B cell (primary cell): ENCODE data around the gene RAD51B. TPM values are rescaled to one million over a fixed set of nuclear protein-coding genes. Genes with fewer than 3 reads are reported as not detected.

ENCODE experiments used
- ATAC-seq: fragments of 200-7000 bp; cut with Tn5 transposase; one replicate; pipeline ENCODE4 v1.10.0; 2021; ENCODE audit warnings: low read depth, mild to moderate bottlenecking, moderate number of reproducible peaks, moderate library complexity
- CTCF ChIA-PET: fragments of 350-600 bp; sonication (Branson Sonifier 250); formaldehyde crosslinking; loops from one replicate; lab custom pipeline; 2021; ENCODE audit warnings: antibody characterized with exemption, inconsistent platforms; lab: Charles Lee
- POLR2A ChIA-PET: fragments of 350-600 bp; sonication (Branson Sonifier 250); formaldehyde crosslinking; loops from one replicate; lab custom pipeline; 2021; ENCODE audit warnings: antibody characterized with exemption; lab: Charles Lee
- DNase-seq: peaks from one replicate; pipeline ENCODE4 v3.0.0; 2013
- H2AFZ ChIP-seq: 2 replicates; pipeline ENCODE4 v1.6.1; 2012; ENCODE audit warnings: mild to moderate bottlenecking, low read depth, low read length; ENCODE audit not compliant: insufficient read depth, poor library complexity, severe bottlenecking
- H3K27ac ChIP-seq, 2 donors: 1 replicate in 1 of 2; 2 replicates in 1 of 2; pipeline ENCODE4 v1.5.1; 2012 to 2013; ENCODE audit warnings: low read length in 2 of 2, mild to moderate bottlenecking in 2 of 2, moderate library complexity in 1 of 2
- H3K27me3 ChIP-seq, 4 experiments: fragments of 200-600 bp in 1 of 4; sonication (generic) in 1 of 4; replicated peaks in 1 of 4; 1 replicate in 2 of 4; 2 replicates in 2 of 4; pipeline versions ENCODE4 v1.6.1 to v1.7.0; 2013 to 2016; ENCODE audit warnings: low read length in 3 of 4, mild to moderate bottlenecking in 2 of 4, mixed read lengths in 1 of 4, moderate library complexity in 1 of 4; ENCODE audit not compliant: insufficient read depth in 4 of 4, control insufficient read depth in 3 of 4; ENCODE audit errors: control extremely low read depth in 1 of 4
- H3K36me3 ChIP-seq, 2 experiments: replicated peaks in 1 of 2; 1 replicate in 1 of 2; 2 replicates in 1 of 2; pipeline versions ENCODE4 v1.6.1 to v1.7.1; 2013; ENCODE audit warnings: low read length in 1 of 2; ENCODE audit not compliant: insufficient read depth in 2 of 2, control insufficient read depth in 1 of 2; ENCODE audit errors: control extremely low read depth in 1 of 2, extremely low read depth in 1 of 2
- H3K4me1 ChIP-seq, 2 donors: fragments of 200-600 bp in 1 of 2; sonication (generic) in 1 of 2; 1 replicate in 1 of 2; 2 replicates in 1 of 2; pipeline versions ENCODE4 v1.5.1 to v1.6.1; 2013 to 2017; ENCODE audit warnings: low read length in 2 of 2; ENCODE audit not compliant: control insufficient read depth in 2 of 2, insufficient read depth in 2 of 2
- H3K4me2 ChIP-seq: replicated peaks from 2 replicates; pipeline ENCODE3; 2012; ENCODE audit warnings: mild to moderate bottlenecking, low read depth, low read length; ENCODE audit not compliant: poor library complexity, severe bottlenecking
- H3K4me3 ChIP-seq, 5 experiments: fragments of 200-600 bp in 1 of 5; sonication (generic) in 1 of 5; 1 replicate in 3 of 5; 2 replicates in 2 of 5; pipeline versions ENCODE4 v1.5.1 to v1.7.0; 2011 to 2016; ENCODE audit warnings: low read length in 4 of 5, mild to moderate bottlenecking in 4 of 5, low read depth in 2 of 5, control low read depth in 1 of 5, moderate library complexity in 1 of 5; ENCODE audit not compliant: insufficient read depth in 1 of 5; ENCODE audit errors: control extremely low read depth in 1 of 5, extremely low read depth in 1 of 5
- H3K79me2 ChIP-seq: fragments of 200-600 bp; sonication (generic); one replicate; pipeline ENCODE4 v1.6.0; 2016; ENCODE audit warnings: low read length; ENCODE audit not compliant: control insufficient read depth, insufficient read depth
- H3K9ac ChIP-seq: fragments of 200-600 bp; sonication (generic); 2 replicates; pipeline ENCODE4 v1.6.1; 2017; ENCODE audit warnings: mild to moderate bottlenecking, low read length, moderate library complexity
- H3K9me3 ChIP-seq, 3 donors: one replicate each; pipeline versions ENCODE4 v1.6.1 to v1.7.1; 2013; ENCODE audit warnings: low read length in 2 of 3; ENCODE audit not compliant: control insufficient read depth in 2 of 3, insufficient read depth in 1 of 3; ENCODE audit errors: control extremely low read depth in 1 of 3
- H4K20me1 ChIP-seq: 2 replicates; pipeline ENCODE4 v1.6.0; 2012; ENCODE audit warnings: mild to moderate bottlenecking, low read length; ENCODE audit not compliant: insufficient read depth, control insufficient read depth, poor library complexity, severe bottlenecking
- H3K27ac Mint-ChIP-seq: one replicate; pipeline ENCODE4 v1.8.0; 2021; ENCODE audit warnings: mixed read lengths
- H3K27me3 Mint-ChIP-seq: one replicate; pipeline ENCODE4 v1.8.0; 2021; ENCODE audit warnings: mixed read lengths
- H3K4me1 Mint-ChIP-seq: one replicate; pipeline ENCODE4 v1.8.0; 2021; ENCODE audit warnings: mixed read lengths
- H3K4me3 Mint-ChIP-seq: one replicate; pipeline ENCODE4 v1.8.0; 2021; ENCODE audit warnings: mixed read lengths
- H3K9me3 Mint-ChIP-seq: one replicate; pipeline ENCODE4 v1.8.0; 2022; ENCODE audit warnings: mixed read lengths; ENCODE audit not compliant: insufficient read depth
- CTCF ChIP-seq: fragments of 200-600 bp; IDR thresholded peaks from one replicate; pipeline ENCODE4 v1.8.0; 2022; ENCODE audit warnings: antibody characterized with exemption, mild to moderate bottlenecking
- EZH2 ChIP-seq: IDR thresholded peaks from 2 replicates; pipeline ENCODE4 v1.6.1; 2012; ENCODE audit warnings: borderline replicate concordance, low read depth, mild to moderate bottlenecking, moderate library complexity, low read length; ENCODE audit not compliant: insufficient read depth, poor library complexity, severe bottlenecking
- WGBS: methylation state at CpG from one replicate; pipeline ENCODE4 v1.1.5; 2013; ENCODE audit warnings: missing lambda C conversion rate; ENCODE audit not compliant: insufficient coverage; 5-methylcytosine and 5-hydroxymethylcytosine counted together
- intact Hi-C: fragments of 100-400 bp; cut with micrococcal nuclease; formaldehyde crosslinking; loops from one replicate; pipeline ENCODE4 v1.10.0; 2022
- polyA plus RNA-seq: library from polyadenylated mRNA; depleted of rRNA; stranded (reverse); fragments of >200 nt; gene quantifications from 2 replicates; pipeline ENCODE4 v1.2.3, GENCODE V29; 2012
- total RNA-seq, 2 donors: library from RNA; stranded (reverse); fragments of 120-200 nt in 1 of 2; gene quantifications; 1 replicate in 1 of 2; 2 replicates in 1 of 2; pipeline versions ENCODE4 v1.2.3 to v1.2.4, GENCODE V29; 2013 to 2022

Gene RAD51B
- total and polyA plus RNA-seq, 2 donors (not counting 1 experiment from before 2014, with no cell fraction given), result 6.5 to 60.6 TPM

- POLR2A ChIA-PET, result no interaction called here
- intact Hi-C loops, result no loop called here
These were observed 834.2 kb downstream of the RAD51B start for GRCh38 chr14:68653804-68654203.

More at GRCh38 chr14:68653804-68654203, 834.2 kb downstream of the RAD51B start:
- H3K9me3 ChIP-seq, result peaks cover 0 to 5% (median 0%) of the 10 kb centered on the region in 3 donors
- no peak overlapping the region for H3K27ac Mint-ChIP-seq
- peaks cover 12% of the 10 kb centered on the region for H3K4me1 Mint-ChIP-seq
- H3K27me3 ChIP-seq, result no peaks in the 10 kb centered on the region
- no peak overlapping the region for H3K9ac ChIP-seq
- TF ChIP-seq EZH2 (no peak), CTCF (no peak)
- H3K36me3 ChIP-seq, result peaks cover 0 to 3% of the 10 kb centered on the region in 2 experiments
- no peak for ATAC-seq
- 97% methylated on average over 3 of the region's 3 CpGs for WGBS
- no peaks in the 10 kb centered on the region for H3K27me3 Mint-ChIP-seq
- peaks cover 16 to 20% of the 10 kb centered on the region in 2 donors for H3K4me1 ChIP-seq
- H3K79me2 ChIP-seq, result peaks cover 10% of the 10 kb centered on the region
- no peak overlapping the region for H3K4me2 ChIP-seq
- H3K27ac ChIP-seq, result no peak overlapping the region
- no peak for DNase-seq
- no peak overlapping the region for H3K4me3 Mint-ChIP-seq
- no peaks in the 10 kb centered on the region for H4K20me1 ChIP-seq
- no peaks in the 10 kb centered on the region for H3K9me3 Mint-ChIP-seq
- no peak overlapping the region for H2AFZ ChIP-seq
- CTCF ChIA-PET, result interaction anchor here (3.2 kb wide), 1 partner anchor 404 kb away, joined by 13 read pairs; no protein-coding TSS in a partner anchor
- H3K4me3 ChIP-seq, result no peak overlapping the region
